GM12892 (cell line): ENCODE measurements around the gene EFCAB13.

Experiments
- POLR2A ChIP-seq: IDR thresholded peaks from 2 replicates; pipeline ENCODE4 v1.6.1; 2011; ENCODE audit warnings: low read depth, low read length, control low read depth
- POLR2AphosphoS5 ChIP-seq: IDR thresholded peaks from 2 replicates; pipeline ENCODE4 v1.6.1; 2011; ENCODE audit warnings: low read depth, low read length, control low read depth

- TF ChIP-seq POLR2AphosphoS5 (no peak), POLR2A (no peak)
Observed at GRCh38 chr17:47413872-47414271, 90.1 kb downstream of the EFCAB13 start.
